Endothelial cell of umbilical vein (primary cell): ENCODE data around the gene GALNT10.

Source experiments
- CTCF ChIP-seq, 2 donors: IDR thresholded peaks; 1 replicate in 1 of 2; 2 replicates in 1 of 2; pipeline ENCODE4 v1.5.1; 2011; ENCODE audit warnings: low read length in 2 of 2, mild to moderate bottlenecking in 2 of 2, moderate library complexity in 2 of 2, control low read depth in 1 of 2, inconsistent platforms in 1 of 2, low read depth in 1 of 2; ENCODE audit not compliant: insufficient read depth in 1 of 2; ENCODE audit errors: extremely low read depth in 1 of 2
- EZH2 ChIP-seq: IDR thresholded peaks from 2 replicates; pipeline ENCODE4 v1.6.1; 2012; ENCODE audit warnings: borderline replicate concordance, low read depth, mild to moderate bottlenecking, moderate library complexity, low read length, inconsistent platforms; ENCODE audit not compliant: severe bottlenecking
- FOS ChIP-seq: IDR thresholded peaks from 2 replicates; pipeline ENCODE4 v1.6.1; 2011; ENCODE audit warnings: mild to moderate bottlenecking, low read length, moderate library complexity, borderline replicate concordance; ENCODE audit not compliant: insufficient read depth
- MAX ChIP-seq: IDR thresholded peaks from 2 replicates; pipeline ENCODE4 v1.6.1; 2011; ENCODE audit not compliant: insufficient read depth, insufficient read length
- POLR2A ChIP-seq: IDR thresholded peaks from 2 replicates; pipeline ENCODE4 v1.6.1; 2012; ENCODE audit warnings: low read depth, mild to moderate bottlenecking, control low read depth, low read length

- TF ChIP-seq CTCF (IDR thresholded peaks at IDR 0.05; ENCODE audit: extremely low read depth in 1 of 2, insufficient read depth in 1 of 2, low read depth in 1 of 2, low read length in 2 of 2) (no peak), FOS (no peak), POLR2A (no peak), EZH2 (no peak), MAX (no peak)
These were observed 265.1 kb downstream of the GALNT10 start for GRCh38 chr5:154455585-154455984.
